Activated T-cell treated with anti-CD3 and anti-CD28 coated beads for 48 hours (primary cell): ENCODE measurements around the gene RALGPS1.

ENCODE experiments used
- DNase-seq: peaks from one replicate; pipeline ENCODE4 v3.0.0-alpha.2; 2020; ENCODE audit warnings: low read depth

The RALGPS1 gene

GRCh38 chr9:127176631-127177030 is 262.0 kb downstream of the RALGPS1 start:
- no peak for DNase-seq

GRCh38 chr9:127177231-127177630 is 262.6 kb downstream of the RALGPS1 start:
- no peak for DNase-seq

- no peak for DNase-seq
These were observed 263.2 kb downstream of the RALGPS1 start for GRCh38 chr9:127177665-127178265.

- no peak for DNase-seq
These were observed 264.4 kb downstream of the RALGPS1 start for GRCh38 chr9:127178686-127179632.

- no peak for DNase-seq
These were observed 265.3 kb downstream of the RALGPS1 start for GRCh38 chr9:127179633-127180441.

GRCh38 chr9:127180457-127181314 is 266.1 kb downstream of the RALGPS1 start:
- no peak for DNase-seq

GRCh38 chr9:127181315-127181580 is 266.7 kb downstream of the RALGPS1 start:
- DNase-seq, result no peak

GRCh38 chr9:127181595-127182190 is 267.1 kb downstream of the RALGPS1 start:
- DNase-seq, result no peak

GRCh38 chr9:127182901-127183746 is 268.5 kb downstream of the RALGPS1 start:
- DNase-seq, result no peak

GRCh38 chr9:127183814-127184582 is 269.4 kb downstream of the RALGPS1 start:
- no peak for DNase-seq

GRCh38 chr9:127184641-127185040 is 270.1 kb downstream of the RALGPS1 start:
- no peak for DNase-seq

- no peak for DNase-seq
These were observed 270.6 kb downstream of the RALGPS1 start for GRCh38 chr9:127185181-127185580.

GRCh38 chr9:127185931-127186781 is 271.6 kb downstream of the RALGPS1 start:
- no peak for DNase-seq

- no peak for DNase-seq
These were observed 272.2 kb downstream of the RALGPS1 start for GRCh38 chr9:127186806-127187205.

GRCh38 chr9:127187231-127187956 is 272.8 kb downstream of the RALGPS1 start:
- no peak for DNase-seq

GRCh38 chr9:127188396-127188795 is 273.8 kb downstream of the RALGPS1 start:
- DNase-seq, result no peak

- no peak for DNase-seq
These were observed 275.0 kb downstream of the RALGPS1 start for GRCh38 chr9:127189628-127190027.

- no peak for DNase-seq
These were observed 278.2 kb downstream of the RALGPS1 start for GRCh38 chr9:127192744-127193143.
